ENCODE measurements around the gene SHC1.

Gene SHC1, protein sequence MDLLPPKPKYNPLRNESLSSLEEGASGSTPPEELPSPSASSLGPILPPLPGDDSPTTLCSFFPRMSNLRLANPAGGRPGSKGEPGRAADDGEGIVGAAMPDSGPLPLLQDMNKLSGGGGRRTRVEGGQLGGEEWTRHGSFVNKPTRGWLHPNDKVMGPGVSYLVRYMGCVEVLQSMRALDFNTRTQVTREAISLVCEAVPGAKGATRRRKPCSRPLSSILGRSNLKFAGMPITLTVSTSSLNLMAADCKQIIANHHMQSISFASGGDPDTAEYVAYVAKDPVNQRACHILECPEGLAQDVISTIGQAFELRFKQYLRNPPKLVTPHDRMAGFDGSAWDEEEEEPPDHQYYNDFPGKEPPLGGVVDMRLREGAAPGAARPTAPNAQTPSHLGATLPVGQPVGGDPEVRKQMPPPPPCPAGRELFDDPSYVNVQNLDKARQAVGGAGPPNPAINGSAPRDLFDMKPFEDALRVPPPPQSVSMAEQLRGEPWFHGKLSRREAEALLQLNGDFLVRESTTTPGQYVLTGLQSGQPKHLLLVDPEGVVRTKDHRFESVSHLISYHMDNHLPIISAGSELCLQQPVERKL

DNA sequence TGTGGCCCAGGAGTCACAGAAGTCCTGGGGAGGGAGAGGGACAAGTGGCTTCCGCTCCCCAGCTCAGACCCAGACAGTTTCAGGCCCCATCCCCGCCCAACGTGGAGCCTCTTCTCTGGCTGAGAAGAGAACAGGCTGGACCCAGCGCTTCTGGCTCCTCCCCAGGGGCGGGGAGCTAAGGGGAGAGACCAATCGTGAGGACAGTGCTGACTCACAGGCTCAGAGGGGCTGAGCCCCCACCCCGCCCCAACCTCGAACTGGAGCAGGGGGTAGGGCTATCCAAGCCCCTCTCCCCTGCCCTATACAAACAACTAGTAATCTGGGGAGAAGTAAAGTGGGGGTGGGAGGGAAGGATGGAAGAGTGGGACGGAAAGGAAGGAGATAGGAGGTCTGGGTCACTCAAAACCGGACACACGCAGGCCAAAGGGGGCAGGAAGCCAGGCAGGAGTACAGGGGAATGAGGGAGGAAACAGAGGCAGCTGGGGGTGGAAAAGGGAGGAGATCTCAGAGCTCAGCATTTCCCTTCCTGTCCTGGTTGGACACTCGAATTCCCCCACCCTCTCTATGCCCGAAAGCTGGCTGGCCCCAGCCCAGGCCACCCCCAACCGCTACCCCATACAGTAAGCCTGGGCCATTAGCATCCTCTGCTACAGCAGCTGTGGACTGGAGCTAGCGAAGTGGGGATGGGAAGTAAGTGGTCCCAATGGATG is at the start of gene SHC1:
SHC1 (minus strand) TSS at position 117 of the 710 bp plus-strand sequence. CDS start 221 bp downstream, outside the sequence.
- Histone ChIP-seq H3K36me3 (peaks cover 32 to 42% (median 38%) of the 10 kb centered on the region in 11 experiments), H3K4me2 (peak within 1 kb of the TSS; percentile 89 to 100 (median 98)), H3K9ac (peak within 1 kb of the TSS; percentile 65 to 99 (median 79)), H3K27me3 (no peaks in the 10 kb centered on the region), H3K4me3 (peak within 1 kb of the TSS; percentile 38 to 76 (median 59)), H3K27ac (peak within 1 kb of the TSS; percentile 49 to 90 (median 78); a peak in 21 of 22 replicates), H3K9me3 (replicated peaks in 1 of 11) (no peaks in the 10 kb centered on the region), H4K20me1 (peaks cover 22 to 72% (median 39%) of the 10 kb centered on the region in 11 experiments; a peak in 19 of 22 replicates), H3K4me1 (peaks cover 45 to 76% (median 65%) of the 10 kb centered on the region in 10 experiments)
- no peak for TF ChIP-seq Cebpa-rat (IDR thresholded peaks at IDR 0.05)

DNA sequence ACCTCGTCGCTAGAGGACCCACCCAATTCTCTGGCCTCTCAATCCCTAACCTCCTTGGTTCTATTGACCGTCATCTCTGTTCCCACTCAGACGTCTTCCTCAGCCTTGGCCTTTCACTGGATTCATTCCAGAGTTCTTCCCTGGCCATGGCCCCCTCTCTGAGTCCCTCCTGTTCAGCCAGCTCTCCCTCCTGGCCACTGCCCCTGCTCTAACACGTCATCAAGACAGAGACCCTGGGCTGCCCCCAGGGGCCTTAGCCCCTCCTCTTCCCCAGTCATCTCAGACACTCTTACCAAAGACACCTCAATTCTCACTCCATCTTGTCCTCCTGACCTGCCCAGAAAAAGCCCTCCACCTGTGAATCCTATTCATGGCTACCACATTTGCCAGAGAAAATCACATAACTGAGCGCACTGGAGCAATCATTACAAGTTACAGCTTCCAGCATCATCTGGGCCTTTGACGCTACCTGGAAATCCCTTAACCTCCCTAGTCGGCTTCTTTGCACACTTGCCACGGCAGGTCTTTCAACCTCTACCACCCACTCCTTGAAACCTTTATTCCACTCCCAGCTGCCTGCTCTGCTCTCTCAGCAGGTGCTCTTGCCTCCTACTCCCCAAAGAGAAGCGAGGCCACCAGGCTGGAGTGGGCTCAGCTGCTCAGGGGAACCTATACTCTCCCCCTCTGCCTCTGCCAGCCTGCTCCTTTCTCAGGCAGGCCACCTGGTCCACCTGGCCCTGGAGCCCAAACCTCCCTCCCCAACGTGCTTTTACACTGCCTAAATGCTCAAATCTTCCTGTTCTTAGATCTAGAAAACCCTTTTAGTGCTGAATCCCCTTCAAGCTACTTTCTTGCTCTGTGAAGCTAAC is 49.1 kb upstream of the SHC1 start:
- no peak overlapping the region for H3K4me3 ChIP-seq
- H3K9me3 ChIP-seq (replicated peaks in 1 of 11), result no peaks in the 10 kb centered on the region
- H3K27me3 ChIP-seq, result no peaks in the 10 kb centered on the region
- peaks cover 10 to 40% (median 14%) of the 10 kb centered on the region in 11 experiments; a peak in 17 of 22 replicates for H3K36me3 ChIP-seq
- H4K20me1 ChIP-seq, result peaks cover 0 to 51% (median 11%) of the 10 kb centered on the region in 11 experiments; a peak in 11 of 22 replicates
- peaks cover 58 to 72% (median 66%) of the 10 kb centered on the region in 10 experiments for H3K4me1 ChIP-seq
- H3K27ac ChIP-seq, result 0 out of 22 replicates have a peak overlapping the region, but pooled peaks of 1 of the 11 experiments have one; percentile 77
- H3K9ac ChIP-seq, result peak overlapping the region in 3 of 11 experiments; percentile 7 to 76 (median 72); a peak in 3 of 22 replicates
- no peak for TF ChIP-seq Cebpa-rat (IDR thresholded peaks at IDR 0.05)
- peak overlapping the region in 5 of 11 experiments; percentile 97 to 100 (median 99); a peak in 11 of 22 replicates for H3K4me2 ChIP-seq

DNA sequence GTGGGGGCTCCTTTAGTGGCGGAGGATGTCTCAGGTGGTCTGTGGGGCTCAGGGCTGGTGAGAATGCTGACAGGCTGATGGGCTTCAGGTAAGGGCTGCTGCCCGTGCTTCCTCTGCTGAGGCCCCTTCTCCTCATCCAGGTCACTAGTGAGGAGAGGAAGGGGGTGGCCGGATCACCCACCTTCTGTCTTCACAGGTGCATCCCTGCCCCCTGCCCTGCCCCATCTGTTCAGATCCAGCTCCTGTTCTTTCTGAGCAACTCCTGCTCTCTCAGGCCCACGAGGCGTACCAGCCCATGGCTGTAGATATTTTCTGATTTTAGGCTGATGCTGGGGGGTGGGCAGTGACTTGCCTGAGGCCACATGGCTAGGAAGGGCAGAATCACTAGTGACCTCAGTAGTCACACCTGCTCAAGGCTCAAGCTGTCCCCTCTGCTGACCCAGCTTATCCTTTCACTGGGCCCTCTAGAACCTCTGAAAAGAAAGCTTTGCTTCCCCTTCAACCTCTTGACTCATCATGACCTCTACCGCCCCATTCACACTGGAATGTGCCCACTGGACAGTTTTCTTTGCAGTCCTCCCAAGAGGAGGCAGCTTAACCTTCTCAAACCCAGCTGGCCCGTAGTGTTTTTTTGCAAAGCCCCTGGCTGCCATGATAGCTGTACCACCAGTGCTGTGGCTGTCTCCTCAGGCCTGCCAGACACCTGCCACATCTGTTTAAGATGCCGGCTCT is 48.2 kb upstream of the SHC1 start:
- Histone ChIP-seq H3K4me2 (peak overlapping the region; percentile 93 to 100 (median 98)), H3K9me3 (replicated peaks in 1 of 11) (no peaks in the 10 kb centered on the region), H3K27me3 (no peaks in the 10 kb centered on the region), H3K4me3 (peak overlapping the region in 1 of 10 experiments; percentile 21; a peak in 2 of 20 replicates), H3K27ac (peak overlapping the region in 8 of 11 experiments; percentile 1 to 77 (median 22); a peak in 5 of 22 replicates), H3K4me1 (peaks cover 67 to 81% (median 74%) of the 10 kb centered on the region in 10 experiments), H3K36me3 (peaks cover 12 to 48% (median 18%) of the 10 kb centered on the region in 11 experiments; a peak in 17 of 22 replicates), H4K20me1 (peaks cover 0 to 59% (median 11%) of the 10 kb centered on the region in 11 experiments; a peak in 11 of 22 replicates), H3K9ac (peak overlapping the region in 9 of 11 experiments; percentile 8 to 76 (median 56); a peak in 14 of 22 replicates)
- TF ChIP-seq Cebpa-rat (IDR thresholded peaks at IDR 0.05), result no peak

DNA sequence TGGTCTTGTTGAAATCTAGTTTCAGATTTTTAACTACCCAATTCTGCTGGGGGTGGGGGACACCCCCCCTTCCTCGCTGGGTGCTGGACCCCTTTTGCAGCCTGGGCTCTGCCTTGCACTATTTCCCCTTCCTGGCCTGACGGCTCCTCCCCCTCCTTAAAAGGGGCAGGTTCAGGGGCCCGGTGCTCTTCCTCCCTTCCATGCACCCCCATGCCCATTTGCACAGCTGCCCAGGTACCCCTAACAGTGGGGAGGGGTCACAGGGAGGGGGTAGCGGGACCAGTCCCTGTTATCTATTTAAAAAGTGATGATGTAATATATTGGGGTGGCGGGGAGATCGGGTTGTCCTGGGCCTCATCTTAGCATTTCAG is 47.4 kb upstream of the SHC1 start:
- Histone ChIP-seq H3K9ac (peak overlapping the region; percentile 43 to 77 (median 71)), H3K27ac (peak overlapping the region; percentile 39 to 81 (median 70); a peak in 21 of 22 replicates), H3K36me3 (peaks cover 12 to 54% (median 18%) of the 10 kb centered on the region in 11 experiments; a peak in 17 of 22 replicates)

DNA sequence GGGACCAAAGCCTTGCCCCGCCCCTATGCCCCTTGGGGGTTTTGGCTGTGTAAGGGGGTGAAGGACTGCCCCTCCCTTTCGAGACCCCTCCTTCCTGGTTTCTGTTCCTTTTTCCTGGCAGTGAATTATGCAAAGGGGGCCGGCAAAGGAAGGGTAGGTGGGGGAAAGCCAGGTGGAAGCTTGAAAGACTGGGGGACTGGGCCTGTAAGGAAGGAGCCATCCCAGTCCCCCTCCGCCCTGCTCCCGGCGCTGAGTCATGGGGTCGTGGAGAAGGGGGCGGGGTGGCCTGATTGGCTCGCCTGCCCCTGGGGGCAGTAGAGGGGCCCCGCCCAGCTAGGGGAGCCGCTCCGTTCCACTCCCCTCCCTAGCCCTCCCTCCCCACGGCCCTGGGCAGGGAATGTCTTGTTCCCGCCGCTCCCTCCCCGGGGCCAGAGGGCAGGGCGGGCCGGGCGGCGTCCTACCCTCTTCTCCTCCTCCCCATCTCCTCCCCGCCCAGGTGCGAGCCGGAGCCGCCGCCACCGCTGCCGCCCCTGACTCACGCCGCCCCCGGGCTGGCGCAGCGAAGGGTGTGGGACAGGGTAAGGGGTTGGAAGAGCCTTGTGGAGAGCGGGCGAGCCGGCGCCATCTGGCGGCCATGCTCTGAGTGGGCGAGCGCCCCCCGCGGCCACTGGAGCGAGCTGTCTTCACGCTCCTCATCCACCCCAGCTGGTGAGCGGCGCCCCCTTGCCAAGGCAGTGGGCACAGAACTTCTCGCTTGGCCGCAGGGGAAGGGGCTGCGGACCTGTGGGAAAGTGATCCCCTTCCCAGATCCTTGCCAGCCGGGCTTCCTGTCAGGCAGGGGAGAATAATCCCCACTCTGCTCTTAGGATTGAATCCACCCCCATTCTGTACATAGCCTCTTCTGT is 46.7 kb upstream of the SHC1 start:
- TF ChIP-seq Cebpa-rat (IDR thresholded peaks at IDR 0.05), result no peak
- Histone ChIP-seq H3K36me3 (peaks cover 12 to 55% (median 18%) of the 10 kb centered on the region in 11 experiments; a peak in 17 of 22 replicates), H3K27ac (peak overlapping the region; percentile 39 to 81 (median 70); a peak in 21 of 22 replicates), H3K9ac (peak overlapping the region; percentile 43 to 77 (median 71)), H3K4me1 (peaks cover 70 to 85% (median 78%) of the 10 kb centered on the region in 10 experiments), H3K4me3 (peak overlapping the region; percentile 37 to 62 (median 48)), H3K27me3 (no peaks in the 10 kb centered on the region), H3K9me3 (replicated peaks in 1 of 11) (no peaks in the 10 kb centered on the region), H3K4me2 (peak overlapping the region; percentile 93 to 100 (median 98)), H4K20me1 (peaks cover 0 to 71% (median 11%) of the 10 kb centered on the region in 11 experiments; a peak in 11 of 22 replicates)

More for the DNA sequence above, 47.4 kb upstream of the SHC1 start:
- no peaks in the 10 kb centered on the region for H3K9me3 ChIP-seq (replicated peaks in 1 of 11)
- no peaks in the 10 kb centered on the region for H3K27me3 ChIP-seq
- peaks cover 70 to 85% (median 78%) of the 10 kb centered on the region in 10 experiments for H3K4me1 ChIP-seq
- peak overlapping the region; percentile 93 to 100 (median 98) for H3K4me2 ChIP-seq
- no peak for TF ChIP-seq Cebpa-rat (IDR thresholded peaks at IDR 0.05)
- peak overlapping the region; percentile 37 to 62 (median 48) for H3K4me3 ChIP-seq
- H4K20me1 ChIP-seq, result peaks cover 0 to 67% (median 11%) of the 10 kb centered on the region in 11 experiments; a peak in 11 of 22 replicates

DNA sequence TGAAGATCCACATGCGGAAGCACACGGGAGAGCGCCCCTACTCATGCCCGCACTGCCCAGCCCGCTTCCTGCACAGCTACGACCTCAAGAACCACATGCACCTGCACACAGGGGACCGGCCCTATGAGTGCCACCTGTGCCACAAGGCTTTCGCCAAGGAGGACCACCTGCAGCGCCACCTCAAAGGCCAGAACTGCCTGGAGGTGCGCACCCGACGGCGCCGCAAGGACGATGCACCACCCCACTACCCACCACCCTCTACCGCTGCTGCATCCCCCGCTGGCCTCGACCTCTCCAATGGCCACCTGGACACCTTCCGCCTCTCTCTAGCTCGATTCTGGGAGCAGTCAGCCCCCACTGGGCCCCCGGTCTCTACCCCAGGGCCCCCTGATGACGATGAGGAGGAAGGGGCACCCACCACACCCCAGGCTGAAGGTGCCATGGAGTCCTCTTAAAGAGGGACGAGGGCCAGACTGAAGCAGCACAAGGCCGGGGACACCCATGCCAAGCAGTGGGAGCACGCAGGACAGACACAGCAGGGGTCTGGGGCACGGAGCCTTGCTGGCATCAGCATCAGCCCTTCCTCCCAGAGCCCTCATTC is 45.8 kb upstream of the SHC1 start:
- Histone ChIP-seq H3K27me3 (no peaks in the 10 kb centered on the region), H3K9me3 (replicated peaks in 1 of 11) (no peaks in the 10 kb centered on the region), H3K4me2 (peak overlapping the region; percentile 93 to 100 (median 98)), H3K36me3 (peaks cover 12 to 56% (median 18%) of the 10 kb centered on the region in 11 experiments; a peak in 17 of 22 replicates), H3K27ac (peak overlapping the region; percentile 3 to 81 (median 70); a peak in 20 of 22 replicates), H3K9ac (peak overlapping the region; percentile 43 to 77 (median 71); a peak in 16 of 22 replicates), H4K20me1 (peaks cover 0 to 70% (median 11%) of the 10 kb centered on the region in 11 experiments; a peak in 11 of 22 replicates), H3K4me1 (peaks cover 78 to 87% (median 86%) of the 10 kb centered on the region in 10 experiments), H3K4me3 (peak overlapping the region in 5 of 10 experiments; percentile 37 to 62 (median 52); a peak in 5 of 20 replicates)
- no peak for TF ChIP-seq Cebpa-rat (IDR thresholded peaks at IDR 0.05)

Data from BLaER1 treated with 17β-estradiol and CSF1 and Interleukin-3, amounts not matched to agents 10 nM and 100 nM (cell line).